Right cardiac atrium (tissue), 5 donors: ENCODE results near the gene GPC5. TPM values are rescaled to one million over a fixed set of nuclear protein-coding genes. Genes with fewer than 3 reads are reported as not detected.

ENCODE experiments used
- ATAC-seq, 2 donors: fragments of 200-7000 bp; cut with Tn5 transposase; one replicate each; pipeline versions ENCODE4 v1.8.0 to v1.9.1; 2020; ENCODE audit warnings: moderate library complexity in 2 of 2, mild to moderate bottlenecking in 1 of 2
- DNase-seq, 3 donors: peaks; one replicate each; pipeline ENCODE4 v3.0.0-alpha.2; 2020
- H3K27ac ChIP-seq: one replicate; pipeline ENCODE4 v1.5.1; 2013; ENCODE audit warnings: mild to moderate bottlenecking, low read length, control low read depth, moderate library complexity
- H3K27me3 ChIP-seq: one replicate; pipeline ENCODE4 v1.6.1; 2013; ENCODE audit not compliant: control insufficient read depth, insufficient read depth
- H3K4me1 ChIP-seq: one replicate; pipeline ENCODE4 v1.6.1; 2013; ENCODE audit warnings: low read length; ENCODE audit not compliant: control insufficient read depth, insufficient read depth
- H3K4me3 ChIP-seq: one replicate; pipeline ENCODE4 v1.5.1; 2013; ENCODE audit warnings: low read length, control low read depth
- H3K9me3 ChIP-seq: one replicate; pipeline ENCODE4 v1.6.1; 2013; ENCODE audit warnings: low read length; ENCODE audit not compliant: control insufficient read depth
- WGBS: extraction: QIAGEN DNeasy Blood & Tissue Kit; methylation state at CpG from one replicate; pipeline ENCODE4 v1.1.7; 2013; 5-methylcytosine and 5-hydroxymethylcytosine counted together
- intact Hi-C, 4 donors: fragments of 100-400 bp; cut with DNase I; formaldehyde crosslinking; loops; one replicate each; pipeline versions ENCODE4 v1.11.0 to v1.14.0; 2022 to 2023
- polyA plus RNA-seq: library from polyadenylated mRNA; stranded (reverse); fragments of 200-250 nt; gene quantifications from one replicate; pipeline ENCODE4 v1.2.3, GENCODE V29; 2013
- total RNA-seq, 4 donors: library from RNA; stranded (reverse); fragmentation: NEBNext Ultra II Directional; extraction: Animal tissue kit (Norgen Biotek cat#: 25700); gene quantifications; one replicate each; pipeline ENCODE4 v1.2.1, GENCODE V29; 2021
- donor health status: healthy with polysubstance abuse.
- donor health status: DM: no; HTN: yes; CAD: no.
- donor health status: DM: no; HTN: no; CAD: no.
- donor health status: DM: no; HTN: yes; CAD: no; lungs with severe emphysema.
- donor health status: DM: yes; HTN: yes; CAD: no.

The GPC5 gene
- total and polyA plus RNA-seq, 5 donors: 0.99 to 4.3 (median 2.6) TPM

DNA sequence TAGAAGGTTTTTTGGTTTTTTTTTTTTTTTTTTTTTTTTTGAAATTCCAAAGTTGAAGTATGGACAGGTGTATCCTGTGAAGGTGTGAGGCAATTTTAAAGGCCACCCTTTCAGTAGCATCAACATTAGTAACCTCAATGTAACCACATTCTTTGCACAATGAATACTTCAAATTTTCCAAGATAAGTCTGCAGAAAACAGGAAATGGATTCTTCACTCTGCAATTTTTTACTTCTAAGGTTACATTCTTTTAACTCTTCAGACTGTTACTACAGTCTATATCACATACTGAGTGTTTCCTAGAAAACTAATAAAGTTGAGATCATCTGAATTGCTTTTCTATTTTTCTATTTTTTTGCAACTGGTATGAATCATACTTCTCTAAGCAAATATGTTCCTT is 1259.1 kb downstream of the GPC5 start:
- no peak overlapping the region for H3K27ac ChIP-seq
- H3K27me3 ChIP-seq: no peaks in the 10 kb centered on the region
- H3K4me3 ChIP-seq: no peak overlapping the region
- no peaks in the 10 kb centered on the region for H3K4me1 ChIP-seq
- ATAC-seq (no peak), DNase-seq (no peak)
- H3K9me3 ChIP-seq: no peaks in the 10 kb centered on the region
- intact Hi-C loops: no loop called here

DNA sequence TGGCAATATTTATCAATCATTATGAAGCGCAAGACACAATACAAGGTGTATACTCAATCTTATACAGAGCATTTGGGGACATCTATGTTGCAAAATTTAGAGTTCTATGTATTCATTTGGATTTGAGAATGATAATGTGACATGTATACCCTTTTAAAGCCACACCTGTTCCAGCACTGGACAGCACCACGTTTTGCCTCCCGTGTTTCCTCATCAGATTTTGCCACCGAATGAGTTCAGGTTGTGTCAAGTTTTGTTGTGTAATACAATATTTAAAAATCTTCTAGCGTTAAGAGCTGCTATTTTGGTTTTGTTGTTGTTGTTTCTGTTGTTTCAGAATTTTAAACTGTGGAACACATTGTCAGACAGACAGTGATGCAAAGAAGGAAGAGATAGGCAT is 1259.9 kb downstream of the GPC5 start:
- WGBS: 80% methylated on average over 5 of the region's 5 CpGs
- intact Hi-C loops: no loop called here

DNA sequence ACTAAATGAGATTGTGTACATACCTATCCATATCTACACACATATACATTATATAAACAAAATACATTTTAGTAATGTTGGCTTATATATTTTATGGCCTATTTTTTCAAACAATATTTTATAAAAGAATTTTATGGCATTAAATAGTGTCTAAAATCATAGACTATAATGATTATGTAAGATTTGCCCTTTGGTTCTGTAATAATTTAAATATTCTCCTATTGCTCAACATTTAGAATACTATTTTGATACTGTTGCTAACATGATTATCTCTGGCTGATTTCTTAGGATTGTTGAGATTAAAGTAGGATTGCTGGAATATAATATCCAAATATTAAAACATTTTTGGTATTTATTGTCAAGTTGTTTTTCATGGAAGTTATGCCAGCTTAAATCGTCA is 1263.0 kb downstream of the GPC5 start:
- H3K27ac ChIP-seq: no peak overlapping the region
- intact Hi-C loops: no loop called here
- H3K4me1 ChIP-seq: no peaks in the 10 kb centered on the region
- H3K27me3 ChIP-seq: no peaks in the 10 kb centered on the region
- no peak for DNase-seq
- no peak for ATAC-seq
- H3K4me3 ChIP-seq: no peak overlapping the region
- H3K9me3 ChIP-seq: no peaks in the 10 kb centered on the region
- 46% methylated on average over 1 of the region's 1 CpG for WGBS

More for the DNA sequence above, 1259.9 kb downstream of the GPC5 start:
- DNase-seq (no peak), ATAC-seq (no peak)
- Histone ChIP-seq H3K9me3 (no peaks in the 10 kb centered on the region), H3K27me3 (no peaks in the 10 kb centered on the region), H3K4me3 (no peak overlapping the region), H3K4me1 (no peaks in the 10 kb centered on the region), H3K27ac (no peak overlapping the region)

DNA sequence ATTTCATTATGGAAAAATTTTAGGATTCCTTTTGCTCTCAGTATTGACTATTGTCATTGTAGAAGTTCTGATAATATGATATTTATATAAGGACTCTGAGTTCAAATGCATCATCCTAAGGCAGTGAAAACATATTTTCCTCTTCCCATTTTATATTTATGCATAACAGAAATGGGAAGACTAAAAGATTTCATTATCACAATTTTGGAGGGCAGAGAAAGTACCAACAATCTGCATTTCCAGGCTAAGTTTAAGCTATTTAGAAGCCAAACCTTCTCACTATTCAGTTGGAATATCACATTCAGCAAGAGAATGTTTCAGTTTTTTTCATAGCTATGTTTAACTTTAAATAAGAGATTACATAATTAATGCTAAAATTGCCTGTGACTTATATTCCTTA is 1269.7 kb downstream of the GPC5 start:
- Histone ChIP-seq H3K27ac (no peak overlapping the region), H3K4me1 (peaks cover 2% of the 10 kb centered on the region), H3K9me3 (no peaks in the 10 kb centered on the region), H3K4me3 (no peak overlapping the region), H3K27me3 (no peaks in the 10 kb centered on the region)
- ATAC-seq: no peak
- intact Hi-C loops: no loop called here
- no peak for DNase-seq

DNA sequence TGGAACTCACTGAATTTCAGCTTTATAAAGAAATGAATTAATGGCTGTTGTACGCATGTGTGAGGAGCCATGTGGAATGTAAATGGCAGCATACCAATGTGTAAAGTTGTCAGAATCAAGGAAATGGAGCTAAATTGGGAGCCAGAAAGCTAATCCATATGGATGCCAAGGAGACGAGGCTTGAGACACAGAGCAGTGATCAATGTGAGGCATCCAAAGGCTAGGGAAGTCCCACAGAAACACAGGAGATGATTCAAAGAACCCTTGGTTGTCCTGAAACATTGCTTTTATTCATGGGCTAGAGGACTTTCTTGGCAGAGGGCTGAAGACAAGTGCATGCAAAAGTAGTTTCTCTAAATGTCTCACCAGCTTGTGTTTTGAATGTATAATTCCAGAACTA is 1271.7 kb downstream of the GPC5 start:
- DNase-seq (no peak), ATAC-seq (no peak)
- no peak overlapping the region for H3K4me3 ChIP-seq
- intact Hi-C loops: no loop called here
- peaks cover 2% of the 10 kb centered on the region for H3K4me1 ChIP-seq
- H3K27me3 ChIP-seq: no peaks in the 10 kb centered on the region
- no peak overlapping the region for H3K27ac ChIP-seq
- WGBS: 90% methylated on average over 2 of the region's 2 CpGs
- H3K9me3 ChIP-seq: no peaks in the 10 kb centered on the region

DNA sequence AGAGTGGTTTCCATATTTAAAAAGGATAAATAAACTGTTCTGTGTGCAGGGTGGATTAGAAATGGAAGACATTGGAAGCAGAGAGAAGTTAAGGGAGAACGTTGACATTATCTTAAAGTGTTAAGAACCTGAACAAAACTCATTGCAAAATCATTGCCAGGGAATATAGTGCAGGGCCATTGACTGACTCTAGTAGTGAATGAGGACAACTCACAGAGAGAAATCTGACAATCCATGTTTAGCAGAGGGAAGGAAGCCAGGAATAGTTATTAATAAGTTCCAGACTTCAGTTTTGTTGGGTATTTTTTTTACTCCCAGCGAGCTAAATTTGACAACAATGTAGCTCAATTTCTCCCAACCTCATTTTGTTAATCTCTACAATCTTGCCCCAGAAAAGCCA is 1273.4 kb downstream of the GPC5 start:
- ATAC-seq: peak in 1 of 2 donors; percentile 59
- intact Hi-C loops: no loop called here

DNA sequence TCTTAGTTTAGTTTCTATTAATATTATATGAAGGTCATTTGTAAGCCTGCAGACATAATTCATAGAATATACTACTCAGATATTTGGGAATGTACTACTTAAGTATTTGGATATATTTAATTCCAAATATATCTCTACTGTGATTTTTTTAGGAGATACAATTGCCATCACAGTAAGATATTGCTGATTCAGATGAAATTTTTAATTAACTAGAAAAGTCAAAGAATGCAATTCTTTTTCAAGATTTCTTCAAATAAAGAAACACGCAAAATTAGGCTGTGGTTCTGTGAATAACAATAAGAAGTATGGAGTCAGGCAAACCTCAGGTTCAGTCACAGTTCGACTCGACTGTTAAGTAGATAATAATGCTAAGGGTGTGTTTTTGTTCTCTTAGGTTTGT is 1277.8 kb downstream of the GPC5 start:
- no peak for ATAC-seq
- H3K4me1 ChIP-seq: no peaks in the 10 kb centered on the region
- WGBS: 63% methylated on average over 3 of the region's 3 CpGs
- no peaks in the 10 kb centered on the region for H3K27me3 ChIP-seq
- H3K9me3 ChIP-seq: no peaks in the 10 kb centered on the region
- peak overlapping the region; percentile 56 for H3K4me3 ChIP-seq
- DNase-seq: no peak
- intact Hi-C loops: no loop called here
- no peak overlapping the region for H3K27ac ChIP-seq

More for the DNA sequence above, 1273.4 kb downstream of the GPC5 start:
- no peak overlapping the region for H3K4me3 ChIP-seq
- no peak for DNase-seq
- no peak overlapping the region for H3K27ac ChIP-seq
- no peaks in the 10 kb centered on the region for H3K9me3 ChIP-seq
- no peaks in the 10 kb centered on the region for H3K27me3 ChIP-seq
- 50% methylated on average over 2 of the region's 2 CpGs for WGBS
- peaks cover 2% of the 10 kb centered on the region for H3K4me1 ChIP-seq

DNA sequence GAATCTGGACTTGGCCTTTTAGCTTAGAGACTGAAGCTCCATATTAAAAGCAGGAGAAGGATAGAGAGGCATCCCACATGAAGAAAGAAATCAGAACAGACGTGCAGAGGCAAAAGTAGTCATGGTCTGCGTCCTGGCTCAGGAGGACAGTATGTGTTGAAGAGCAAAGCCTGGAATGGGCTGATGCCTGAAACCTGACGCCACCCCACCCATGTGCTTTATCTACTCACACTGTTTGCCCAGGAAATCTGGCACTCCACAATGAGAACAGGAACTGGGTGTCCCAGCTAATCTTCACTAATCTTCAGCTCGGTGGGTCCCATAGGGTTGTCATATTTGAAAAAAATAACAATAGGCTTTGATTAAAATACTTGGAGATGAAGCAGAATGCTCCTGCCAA is 1279.2 kb downstream of the GPC5 start:
- intact Hi-C loops: no loop called here
- Histone ChIP-seq H3K4me3 (peak overlapping the region; percentile 65), H3K9me3 (no peaks in the 10 kb centered on the region), H3K27ac (no peak overlapping the region), H3K4me1 (no peaks in the 10 kb centered on the region), H3K27me3 (no peaks in the 10 kb centered on the region)
- 21% methylated on average over 4 of the region's 4 CpGs for WGBS
- ATAC-seq (peak; percentile 96 to 97), DNase-seq (peak; percentile 31 to 82 (median 68))

DNA sequence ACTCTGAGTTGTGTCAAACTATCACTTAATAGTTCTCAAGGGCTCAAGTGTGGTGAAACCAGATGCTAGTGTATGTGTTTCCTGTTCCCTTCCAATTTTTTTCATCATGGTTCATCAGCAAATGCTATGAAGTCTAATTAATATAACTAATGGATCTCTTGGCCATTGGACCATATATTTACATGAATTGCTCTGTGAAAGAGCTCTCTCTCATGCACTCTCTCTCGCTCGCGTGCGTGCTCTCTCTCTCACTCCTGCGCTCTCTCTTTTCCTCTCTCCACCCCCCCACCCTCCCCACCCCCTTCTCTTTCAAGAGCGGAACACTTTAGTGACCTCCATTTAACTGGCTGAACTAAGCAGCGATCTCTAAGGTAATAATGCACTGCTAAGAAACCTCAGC is 1281.2 kb downstream of the GPC5 start:
- Histone ChIP-seq H3K27ac (no peak overlapping the region), H3K4me1 (peaks cover 2% of the 10 kb centered on the region), H3K4me3 (no peak overlapping the region), H3K27me3 (no peaks in the 10 kb centered on the region), H3K9me3 (no peaks in the 10 kb centered on the region)
- intact Hi-C loops: loop anchor here in 1 of 4 donors (10.0 kb wide), 1 partner anchor 545 kb away; the partner anchor contains the start of gene GPC6
- DNase-seq (no peak), ATAC-seq (no peak)
- 94% methylated on average over 7 of the region's 7 CpGs for WGBS

DNA sequence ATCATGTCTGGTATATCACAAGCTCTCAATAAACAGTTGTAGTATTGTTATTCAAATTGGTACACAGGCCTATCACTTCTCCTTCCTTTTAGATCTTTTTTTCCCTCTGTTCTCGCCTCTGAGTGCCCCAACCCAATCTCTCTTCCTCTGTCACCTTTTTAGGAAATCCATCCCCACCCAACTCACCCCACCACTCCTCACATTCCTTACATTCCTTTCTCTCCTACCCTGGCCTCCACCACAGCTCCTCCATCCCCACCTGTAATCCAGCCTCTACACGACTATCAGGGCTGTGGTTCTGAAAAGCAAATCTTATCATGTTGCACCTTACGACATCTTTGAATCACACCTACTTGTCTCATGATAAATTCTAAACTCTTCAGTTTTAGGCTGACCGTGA is 1282.8 kb downstream of the GPC5 start:
- peaks cover 2% of the 10 kb centered on the region for H3K4me1 ChIP-seq
- intact Hi-C loops: loop anchor here in 1 of 4 donors (10.0 kb wide), 1 partner anchor 544 kb away; the partner anchor contains the start of gene GPC6
- H3K9me3 ChIP-seq: no peaks in the 10 kb centered on the region
- no peaks in the 10 kb centered on the region for H3K27me3 ChIP-seq
- no peak overlapping the region for H3K4me3 ChIP-seq
- ATAC-seq: no peak
- no peak overlapping the region for H3K27ac ChIP-seq
- no peak for DNase-seq
- WGBS: 70% methylated on average over 4 of the region's 4 CpGs

DNA sequence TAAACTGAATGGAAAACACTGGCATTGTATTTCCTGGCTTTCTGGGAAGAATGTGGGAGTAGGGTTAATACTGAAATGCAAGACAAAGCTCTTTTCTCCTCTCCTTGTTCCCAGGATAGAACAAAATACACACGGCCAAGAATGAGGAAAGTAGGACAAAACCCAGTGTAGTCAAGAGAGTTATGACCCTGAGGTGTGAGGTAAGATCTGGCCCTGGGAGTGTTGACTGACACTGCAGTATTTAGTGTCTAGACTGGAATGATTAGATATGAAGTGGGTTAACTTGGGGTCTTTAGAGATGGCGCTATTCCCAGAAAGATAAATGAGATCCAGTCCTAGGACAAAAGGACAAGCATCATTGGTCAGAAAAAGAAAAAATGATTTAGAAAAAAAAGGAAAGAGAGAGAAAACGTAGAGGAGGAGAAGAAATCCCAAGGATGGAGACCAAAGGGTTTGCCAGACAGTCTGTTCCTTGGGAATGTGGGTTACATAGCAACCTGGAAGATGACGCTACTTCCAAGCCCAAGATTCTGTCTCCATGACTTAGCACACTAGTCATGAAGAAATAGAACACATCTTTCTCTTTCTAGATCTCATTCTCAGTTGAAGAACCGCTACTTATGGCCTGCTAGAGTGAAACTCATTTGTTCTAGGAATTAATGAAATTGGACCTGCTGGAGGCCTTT is 1284.6 kb downstream of the GPC5 start:
- Histone ChIP-seq H3K27me3 (no peaks in the 10 kb centered on the region), H3K9me3 (no peaks in the 10 kb centered on the region), H3K27ac (no peak overlapping the region), H3K4me1 (peaks cover 2% of the 10 kb centered on the region), H3K4me3 (no peak overlapping the region)
- intact Hi-C loops: loop anchor here in 1 of 4 donors (10.0 kb wide), 1 partner anchor 542 kb away; the partner anchor contains the start of gene GPC6
- WGBS: 31% methylated on average over 5 of the region's 5 CpGs
- peak; percentile 27 to 62 (median 33) for DNase-seq
- ATAC-seq: peak; percentile 97 to 99

DNA sequence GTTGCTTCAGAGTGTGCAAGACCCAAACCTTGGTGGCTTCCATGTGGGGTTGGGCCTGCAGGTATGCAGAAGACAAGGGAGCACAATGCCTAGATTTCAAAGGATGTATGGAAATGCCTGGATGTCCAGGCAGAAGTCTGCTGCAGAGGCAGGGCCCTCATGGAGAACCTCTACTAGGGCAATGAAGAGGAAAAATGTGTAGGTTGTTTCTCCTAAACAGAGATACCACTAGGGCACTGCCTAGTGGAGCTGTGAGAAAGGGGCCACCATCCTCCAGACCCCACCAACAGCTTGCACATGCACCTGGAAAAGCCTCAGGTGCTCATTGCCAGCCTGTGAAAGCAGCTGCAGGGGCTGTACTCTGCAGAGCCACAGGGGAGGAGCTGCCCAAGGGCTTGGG is 1295.6 kb downstream of the GPC5 start:
- ATAC-seq (no peak), DNase-seq (no peak)
- no peaks in the 10 kb centered on the region for H3K27me3 ChIP-seq
- intact Hi-C loops: no loop called here
- no peaks in the 10 kb centered on the region for H3K4me1 ChIP-seq
- no peak overlapping the region for H3K4me3 ChIP-seq
- H3K9me3 ChIP-seq: no peaks in the 10 kb centered on the region
- H3K27ac ChIP-seq: no peak overlapping the region
